H9 (cell line): Measurements from ENCODE around the gene SLC7A4. TPM values are rescaled to one million over a fixed set of nuclear protein-coding genes. Genes with fewer than 3 reads are reported as not detected.

Experiments
- DNase-seq: peaks from one replicate; pipeline ENCODE4 v3.0.0-alpha.2; 2017
- H2AFZ ChIP-seq: one replicate; pipeline ENCODE4 v1.6.1; 2013; ENCODE audit warnings: mild to moderate bottlenecking, low read length, control low read depth, moderate library complexity
- H2AK5ac ChIP-seq: 2 replicates; pipeline ENCODE4 v1.6.1; 2013; ENCODE audit warnings: low read length, control low read depth, mixed read lengths; ENCODE audit not compliant: insufficient read length
- H2BK120ac ChIP-seq: one replicate; pipeline ENCODE4 v1.6.1; 2013; ENCODE audit warnings: low read depth, mild to moderate bottlenecking, low read length, control low read depth, inconsistent platforms; ENCODE audit not compliant: poor library complexity, severe bottlenecking
- H2BK12ac ChIP-seq: 2 replicates; pipeline ENCODE4 v1.6.1; 2013; ENCODE audit warnings: low read length, control low read depth, mixed read lengths, low read depth; ENCODE audit not compliant: insufficient read length
- H2BK15ac ChIP-seq: 2 replicates; pipeline ENCODE4 v1.6.1; 2013; ENCODE audit warnings: low read depth, low read length, control low read depth
- H2BK20ac ChIP-seq: one replicate; pipeline ENCODE4 v1.6.1; 2013; ENCODE audit warnings: low read depth, mild to moderate bottlenecking, low read length, control low read depth, inconsistent platforms; ENCODE audit not compliant: poor library complexity, severe bottlenecking
- H2BK5ac ChIP-seq: 2 replicates; pipeline ENCODE4 v1.6.1; 2013; ENCODE audit warnings: low read length, control low read depth, mixed read lengths; ENCODE audit not compliant: insufficient read length
- H3K14ac ChIP-seq: 2 replicates; pipeline ENCODE4 v1.6.1; 2013; ENCODE audit warnings: low read length, control low read depth; ENCODE audit not compliant: insufficient read depth
- H3K18ac ChIP-seq: 2 replicates; pipeline ENCODE4 v1.6.1; 2013; ENCODE audit warnings: low read depth, mild to moderate bottlenecking, mixed read lengths, low read length, control low read depth; ENCODE audit not compliant: insufficient read length
- H3K23ac ChIP-seq: 2 replicates; pipeline ENCODE4 v1.6.1; 2013; ENCODE audit warnings: low read length, control low read depth, mixed read lengths, low read depth; ENCODE audit not compliant: insufficient read length
- H3K23me2 ChIP-seq: 2 replicates; pipeline ENCODE4 v1.6.1; 2013; ENCODE audit warnings: low read depth, mild to moderate bottlenecking, mixed read lengths, low read length, control low read depth; ENCODE audit not compliant: insufficient read length, poor library complexity, severe bottlenecking
- H3K27ac ChIP-seq: 2 replicates; pipeline ENCODE4 v1.5.1; 2013; ENCODE audit warnings: low read length, control low read depth, mixed read lengths, low read depth; ENCODE audit not compliant: insufficient read length
- H3K27me3 ChIP-seq: 2 replicates; pipeline ENCODE4 v1.6.1; 2013; ENCODE audit warnings: low read length, control low read depth, inconsistent platforms; ENCODE audit not compliant: insufficient read depth
- H3K4ac ChIP-seq: 2 replicates; pipeline ENCODE4 v1.6.1; 2013; ENCODE audit warnings: low read depth, mild to moderate bottlenecking, control low read depth, inconsistent platforms, low read length, moderate library complexity
- H3K4me1 ChIP-seq: 2 replicates; pipeline ENCODE4 v1.6.1; 2013; ENCODE audit warnings: low read length, control low read depth, inconsistent platforms; ENCODE audit not compliant: insufficient read depth
- H3K4me2 ChIP-seq: 2 replicates; pipeline ENCODE4 v1.6.1; 2013; ENCODE audit warnings: low read length, control low read depth, mixed read lengths; ENCODE audit not compliant: insufficient read length, insufficient read depth
- H3K56ac ChIP-seq: 2 replicates; pipeline ENCODE4 v1.6.1; 2013; ENCODE audit warnings: low read depth, mild to moderate bottlenecking, mixed read lengths, low read length, control low read depth; ENCODE audit not compliant: insufficient read length
- H3K79me1 ChIP-seq: 2 replicates; pipeline ENCODE4 v1.6.1; 2013; ENCODE audit warnings: low read depth, mild to moderate bottlenecking, moderate library complexity, low read length, control low read depth, inconsistent platforms; ENCODE audit not compliant: insufficient read depth, poor library complexity, severe bottlenecking
- H3K79me2 ChIP-seq: 2 replicates; pipeline ENCODE4 v1.6.1; 2013; ENCODE audit warnings: low read length, control low read depth, inconsistent platforms; ENCODE audit not compliant: insufficient read depth
- H3K9ac ChIP-seq: 2 replicates; pipeline ENCODE4 v1.6.1; 2013; ENCODE audit warnings: low read length, control low read depth, mixed read lengths; ENCODE audit not compliant: insufficient read length; ENCODE audit errors: extremely low read depth
- H3K9me3 ChIP-seq: one replicate; pipeline ENCODE4 v1.6.1; 2013; ENCODE audit warnings: low read depth, low read length, inconsistent platforms; ENCODE audit not compliant: control insufficient read depth
- H3T11ph ChIP-seq: one replicate; pipeline ENCODE4 v1.6.1; 2013; ENCODE audit warnings: mild to moderate bottlenecking, low read length, control low read depth, inconsistent platforms
- H4K20me1 ChIP-seq: one replicate; pipeline ENCODE4 v1.6.1; 2013; ENCODE audit not compliant: control insufficient read depth, insufficient read length, insufficient read depth
- H4K5ac ChIP-seq: 2 replicates; pipeline ENCODE4 v1.6.1; 2013; ENCODE audit warnings: low read depth, mild to moderate bottlenecking, mixed read lengths, low read length, control low read depth; ENCODE audit not compliant: insufficient read length
- H4K8ac ChIP-seq: replicated peaks from 2 replicates; pipeline ENCODE4 v1.6.1; 2013; ENCODE audit warnings: low read length, control low read depth, mixed read lengths, low read depth; ENCODE audit not compliant: insufficient read length
- H4K91ac ChIP-seq: 2 replicates; pipeline ENCODE4 v1.6.1; 2013; ENCODE audit warnings: low read depth, mild to moderate bottlenecking, moderate library complexity, mixed read lengths, low read length, control low read depth; ENCODE audit not compliant: insufficient read length
- H3K27ac Mint-ChIP-seq, 3 experiments: 2 replicates in 2 of 3; 3 replicates in 1 of 3; pipeline ENCODE4 v1.8.0; 2020 to 2021; ENCODE audit warnings: mixed read lengths in 3 of 3, mild to moderate bottlenecking in 1 of 3, moderate library complexity in 1 of 3
- H3K27me3 Mint-ChIP-seq: 2 replicates; pipeline ENCODE4 v1.8.0; 2021; ENCODE audit warnings: low read depth, mild to moderate bottlenecking, moderate library complexity, mixed read lengths
- H3K36me3 Mint-ChIP-seq, 3 experiments: 2 replicates in 2 of 3; 3 replicates in 1 of 3; pipeline ENCODE4 v1.8.0; 2020 to 2021; ENCODE audit warnings: low read depth in 3 of 3, mixed read lengths in 3 of 3; ENCODE audit not compliant: insufficient read depth in 1 of 3
- H3K4me1 Mint-ChIP-seq, 2 experiments: 2 replicates each; pipeline ENCODE4 v1.8.0; 2020; ENCODE audit warnings: mixed read lengths in 2 of 2
- H3K4me3 Mint-ChIP-seq, 2 experiments: 2 replicates in 1 of 2; 3 replicates in 1 of 2; pipeline ENCODE4 v1.8.0; 2020 to 2021; ENCODE audit warnings: mild to moderate bottlenecking in 2 of 2, mixed read lengths in 2 of 2, moderate library complexity in 1 of 2
- H3K9me3 Mint-ChIP-seq, 2 experiments: 2 replicates in 1 of 2; 3 replicates in 1 of 2; pipeline ENCODE4 v1.8.0; 2020; ENCODE audit warnings: mild to moderate bottlenecking in 2 of 2, mixed read lengths in 2 of 2, moderate library complexity in 1 of 2
- CTCF ChIP-seq: fragments of 200-600 bp; sonication (generic); conservative IDR thresholded peaks from 3 replicates; pipeline ENCODE4 v1.8.0; 2021; ENCODE audit warnings: antibody characterized with exemption, mild to moderate bottlenecking
- WGBS: extraction: QIAGEN DNeasy Blood & Tissue Kit; methylation state at CpG from one replicate; pipeline ENCODE4 v1.1.7; 2013; ENCODE audit warnings: missing lambda C conversion rate, low lambda C conversion rate, mixed read lengths; ENCODE audit not compliant: insufficient read length; ENCODE audit errors: extremely low coverage; 5-methylcytosine and 5-hydroxymethylcytosine counted together
- total RNA-seq: library from RNA; stranded (reverse); gene quantifications from 2 replicates; pipeline ENCODE4 v1.2.1, GENCODE V29; 2021

SLC7A4 gene
- total RNA-seq, 1 experiment from 2014 or later = 0.09 TPM

- Mint-ChIP-seq H3K27ac (no peak overlapping the region; a peak in 2 of 7 replicates), H3K36me3 (no peaks in the 10 kb centered on the region), H3K4me1 (peaks cover 10 to 24% of the 10 kb centered on the region in 2 experiments), H3K4me3 (no peak overlapping the region), H3K9me3 (no peaks in the 10 kb centered on the region), H3K27me3 (peaks cover 43% of the 10 kb centered on the region)
- Histone ChIP-seq H3K27ac (no peak overlapping the region), H4K91ac (no peak overlapping the region), H2AFZ (no peak overlapping the region), H3T11ph (no peak overlapping the region), H3K79me1 (no peaks in the 10 kb centered on the region), H3K18ac (no peak overlapping the region), H2BK5ac (no peak overlapping the region), H3K4me2 (no peak overlapping the region), H3K4me1 (no peaks in the 10 kb centered on the region; the same call in 1 of the 2 replicates), H2AK5ac (no peak overlapping the region), H3K23me2 (no peaks in the 10 kb centered on the region), H3K14ac (no peak overlapping the region), H3K9me3 (no peaks in the 10 kb centered on the region), H3K79me2 (no peaks in the 10 kb centered on the region), H2BK12ac (no peak overlapping the region), H4K20me1 (no peaks in the 10 kb centered on the region), H2BK15ac (no peak overlapping the region), H2BK20ac (no peak overlapping the region), H3K23ac (no peak overlapping the region), H2BK120ac (no peak overlapping the region), H4K5ac (no peak overlapping the region), H3K27me3 (peaks cover 3% of the 10 kb centered on the region; the same call in 1 of the 2 replicates), H4K8ac (no peak overlapping the region), H3K9ac (no peak overlapping the region), H3K56ac (no peak overlapping the region), H3K4ac (no peak overlapping the region)
- WGBS = no CpG with 5 or more reads among the region's 12 CpGs
- TF ChIP-seq CTCF = no peak
- peak; percentile 24 for DNase-seq
These were observed 2.8 kb downstream of the SLC7A4 start for GRCh38 chr22:21029486-21030025.
